Neuronal stem cell (in vitro differentiated cells): ENCODE results near the gene RBL1.
"Not testable (repeated sequence)": the region's sequence is repeated elsewhere in the genome, so short reads cannot be mapped to it uniquely, and the experiment has no call there.

Experiments
- DNase-seq: peaks from one replicate; pipeline ENCODE4 v3.0.0-alpha.2; 2013; ENCODE audit warnings: low spot score
- H2AFZ ChIP-seq: one replicate; pipeline ENCODE4 v1.6.1; 2013; ENCODE audit warnings: mild to moderate bottlenecking, low read length, inconsistent platforms
- H2AK5ac ChIP-seq: 2 replicates; pipeline ENCODE4 v1.6.1; 2013; ENCODE audit warnings: low read depth, mild to moderate bottlenecking, inconsistent platforms, low read length, moderate library complexity, mixed read lengths
- H2BK120ac ChIP-seq: 2 replicates; pipeline ENCODE4 v1.6.1; 2013; ENCODE audit warnings: low read depth, mild to moderate bottlenecking, inconsistent platforms, low read length, moderate library complexity, mixed read lengths
- H2BK12ac ChIP-seq: one replicate; pipeline ENCODE4 v1.6.1; 2013; ENCODE audit warnings: low read length, inconsistent platforms
- H2BK15ac ChIP-seq: 2 replicates; pipeline ENCODE4 v1.6.1; 2013; ENCODE audit warnings: mild to moderate bottlenecking, low read length, inconsistent platforms, mixed read lengths
- H2BK5ac ChIP-seq: one replicate; pipeline ENCODE4 v1.6.1; 2013; ENCODE audit warnings: inconsistent platforms, mild to moderate bottlenecking, low read length, moderate library complexity
- H3K14ac ChIP-seq: one replicate; pipeline ENCODE4 v1.6.1; 2013; ENCODE audit warnings: low read length, inconsistent platforms
- H3K18ac ChIP-seq: 2 replicates; pipeline ENCODE4 v1.6.1; 2013; ENCODE audit warnings: low read length, inconsistent platforms
- H3K23ac ChIP-seq: 2 replicates; pipeline ENCODE4 v1.6.1; 2013; ENCODE audit warnings: low read depth, mild to moderate bottlenecking, mixed read lengths, low read length, inconsistent platforms; ENCODE audit not compliant: poor library complexity
- H3K27ac ChIP-seq: replicated peaks from 3 replicates; pipeline ENCODE4 v1.5.1; 2013; ENCODE audit warnings: low read length, inconsistent platforms
- H3K27me3 ChIP-seq, 3 experiments: 2 replicates each; pipeline ENCODE4 v1.6.1; 2013; ENCODE audit warnings: low read length in 3 of 3, mild to moderate bottlenecking in 2 of 3, inconsistent platforms in 1 of 3, low read depth in 1 of 3, mixed read lengths in 1 of 3, moderate library complexity in 1 of 3; ENCODE audit not compliant: control insufficient read depth in 3 of 3, insufficient read depth in 3 of 3
- H3K36me3 ChIP-seq, 2 donors: replicated peaks in 1 of 2; 2 replicates each; pipeline ENCODE4 v1.6.1; 2013; ENCODE audit warnings: low read length in 2 of 2; ENCODE audit not compliant: control insufficient read depth in 2 of 2, insufficient read depth in 2 of 2
- H3K4ac ChIP-seq: 2 replicates; pipeline ENCODE4 v1.6.1; 2013; ENCODE audit warnings: inconsistent platforms, mild to moderate bottlenecking, low read length, moderate library complexity
- H3K4me1 ChIP-seq, 2 donors: 1 replicate in 1 of 2; 2 replicates in 1 of 2; pipeline ENCODE4 v1.6.1; 2013; ENCODE audit warnings: low read length in 2 of 2, low read depth in 1 of 2; ENCODE audit not compliant: control insufficient read depth in 2 of 2, insufficient read depth in 1 of 2
- H3K4me2 ChIP-seq: one replicate; pipeline ENCODE4 v1.6.1; 2013; ENCODE audit warnings: mild to moderate bottlenecking, low read length, inconsistent platforms; ENCODE audit not compliant: insufficient read depth, poor library complexity, severe bottlenecking
- H3K4me3 ChIP-seq, 2 donors: 2 replicates each; pipeline ENCODE4 v1.5.1; 2013; ENCODE audit warnings: low read length in 2 of 2, mild to moderate bottlenecking in 2 of 2, inconsistent platforms in 1 of 2, moderate library complexity in 1 of 2
- H3K79me1 ChIP-seq: one replicate; pipeline ENCODE4 v1.6.1; 2013; ENCODE audit warnings: low read depth, mild to moderate bottlenecking, inconsistent platforms, low read length, moderate library complexity
- H3K9ac ChIP-seq: one replicate; pipeline ENCODE4 v1.6.1; 2013; ENCODE audit warnings: mild to moderate bottlenecking, low read depth, low read length, inconsistent platforms; ENCODE audit not compliant: poor library complexity
- H3K9me3 ChIP-seq, 2 donors: replicated peaks in 1 of 2; 2 replicates each; pipeline versions ENCODE3 to v1.6.1; 2013; ENCODE audit warnings: low read length in 2 of 2, mild to moderate bottlenecking in 2 of 2, inconsistent platforms in 1 of 2, low read depth in 1 of 2, mixed read lengths in 1 of 2, moderate library complexity in 1 of 2; ENCODE audit not compliant: control insufficient read depth in 2 of 2, insufficient read depth in 1 of 2
- H4K8ac ChIP-seq: one replicate; pipeline ENCODE4 v1.6.1; 2013; ENCODE audit warnings: low read depth, mild to moderate bottlenecking, inconsistent platforms, low read length, moderate library complexity
- H4K91ac ChIP-seq: one replicate; pipeline ENCODE4 v1.6.1; 2013; ENCODE audit warnings: low read length, low read depth, mild to moderate bottlenecking, inconsistent platforms; ENCODE audit not compliant: poor library complexity
- WGBS, 2 donors: extraction: QIAGEN DNeasy Blood & Tissue Kit; methylation state at CpG; one replicate each; pipeline ENCODE4 v1.1.7; 2013; ENCODE audit warnings: missing lambda C conversion rate in 2 of 2, mixed read lengths in 1 of 2; ENCODE audit not compliant: insufficient read length in 2 of 2, insufficient replicate concordance in 1 of 2; ENCODE audit errors: extremely low coverage in 2 of 2; 5-methylcytosine and 5-hydroxymethylcytosine counted together

Gene RBL1

GRCh38 chr20:37012631-37013030 lies 83.2 kb downstream of the RBL1 start:
- H3K27me3 ChIP-seq, H3K4me1 ChIP-seq, H3K23ac ChIP-seq, H3K4me2 ChIP-seq, H2BK120ac ChIP-seq, H3K4me3 ChIP-seq, H3K4ac ChIP-seq, H3K27ac ChIP-seq, H3K9me3 ChIP-seq, H3K14ac ChIP-seq, H4K8ac ChIP-seq, H2BK12ac ChIP-seq, H2AK5ac ChIP-seq, DNase-seq, H2BK15ac ChIP-seq, H2AFZ ChIP-seq, H3K79me1 ChIP-seq, H4K91ac ChIP-seq, H3K18ac ChIP-seq, H2BK5ac ChIP-seq, H3K9ac ChIP-seq: not testable (repeated sequence)
- peaks cover 11 to 74% of the 10 kb centered on the region in 2 donors for H3K36me3 ChIP-seq
- WGBS, 2 donors: no CpG with 5 or more reads among the region's 28 CpGs

- not testable (repeated sequence) for H2BK15ac ChIP-seq, H3K18ac ChIP-seq, H3K14ac ChIP-seq, H2BK120ac ChIP-seq, H3K27me3 ChIP-seq, H2AK5ac ChIP-seq, H3K4me1 ChIP-seq, H3K23ac ChIP-seq, DNase-seq, H3K9me3 ChIP-seq, H3K4me3 ChIP-seq, H3K4ac ChIP-seq, H4K91ac ChIP-seq, H3K79me1 ChIP-seq, H2AFZ ChIP-seq, H2BK12ac ChIP-seq, H3K9ac ChIP-seq, H3K27ac ChIP-seq, H2BK5ac ChIP-seq, H3K4me2 ChIP-seq, H4K8ac ChIP-seq
- no CpG with 5 or more reads among the region's 25 CpGs for WGBS, 2 donors
- H3K36me3 ChIP-seq: peaks cover 11 to 74% of the 10 kb centered on the region in 2 donors
Measured at GRCh38 chr20:37011858-37012257, 83.9 kb downstream of the RBL1 start.

GRCh38 chr20:37011147-37011546 lies 84.7 kb downstream of the RBL1 start:
- H3K4ac ChIP-seq: no peak overlapping the region
- H3K79me1 ChIP-seq: no peaks in the 10 kb centered on the region
- no peak overlapping the region for H4K91ac ChIP-seq
- H3K4me3 ChIP-seq: no peak overlapping the region
- no peak overlapping the region for H2BK15ac ChIP-seq
- no peak overlapping the region for H3K4me2 ChIP-seq
- H4K8ac ChIP-seq: no peak overlapping the region
- no peak overlapping the region for H2AK5ac ChIP-seq
- no peak overlapping the region for H3K18ac ChIP-seq
- H2BK12ac ChIP-seq: no peak overlapping the region
- no peak overlapping the region for H2AFZ ChIP-seq
- no peak overlapping the region for H3K27ac ChIP-seq
- peaks cover 0 to 8% of the 10 kb centered on the region in 2 donors for H3K9me3 ChIP-seq
- H3K27me3 ChIP-seq: no peaks in the 10 kb centered on the region
- H2BK120ac ChIP-seq: no peak overlapping the region
- H3K23ac ChIP-seq: no peak overlapping the region
- DNase-seq: no peak
- no peak overlapping the region for H3K14ac ChIP-seq
- no peaks in the 10 kb centered on the region for H3K4me1 ChIP-seq
- H2BK5ac ChIP-seq: no peak overlapping the region
- H3K9ac ChIP-seq: no peak overlapping the region
- peaks cover 10 to 74% of the 10 kb centered on the region in 2 donors for H3K36me3 ChIP-seq

- no peaks in the 10 kb centered on the region for H3K27me3 ChIP-seq
- no peak for DNase-seq
- no peak overlapping the region for H2BK15ac ChIP-seq
- no peak overlapping the region for H3K18ac ChIP-seq
- no peaks in the 10 kb centered on the region for H3K4me1 ChIP-seq
- no peaks in the 10 kb centered on the region for H3K79me1 ChIP-seq
- no peaks in the 10 kb centered on the region for H3K9me3 ChIP-seq
- H4K91ac ChIP-seq: no peak overlapping the region
- no peak overlapping the region for H3K4me2 ChIP-seq
- H3K14ac ChIP-seq: no peak overlapping the region
- H2AFZ ChIP-seq: no peak overlapping the region
- no peak overlapping the region for H2AK5ac ChIP-seq
- no peak overlapping the region for H3K23ac ChIP-seq
- no peak overlapping the region for H3K27ac ChIP-seq
- no peak overlapping the region for H3K4me3 ChIP-seq
- H2BK5ac ChIP-seq: no peak overlapping the region
- no peak overlapping the region for H2BK12ac ChIP-seq
- H3K4ac ChIP-seq: no peak overlapping the region
- no peak overlapping the region for H4K8ac ChIP-seq
- H3K9ac ChIP-seq: no peak overlapping the region
- H2BK120ac ChIP-seq: no peak overlapping the region
- peaks cover 4 to 81% of the 10 kb centered on the region in 2 donors for H3K36me3 ChIP-seq
Measured at GRCh38 chr20:37007898-37008649, 87.7 kb downstream of the RBL1 start.
